ENCODE results near the gene ZNF544. TPM values are rescaled to one million over a fixed set of nuclear protein-coding genes. Genes with fewer than 3 reads are reported as not detected.

The ZNF544 gene
- total and polyA plus RNA-seq, 2 of the 8 experiments (the other 6 are each of a cell fraction or from before 2014, with no cell fraction given): 48.8 to 60.8 TPM

DNA sequence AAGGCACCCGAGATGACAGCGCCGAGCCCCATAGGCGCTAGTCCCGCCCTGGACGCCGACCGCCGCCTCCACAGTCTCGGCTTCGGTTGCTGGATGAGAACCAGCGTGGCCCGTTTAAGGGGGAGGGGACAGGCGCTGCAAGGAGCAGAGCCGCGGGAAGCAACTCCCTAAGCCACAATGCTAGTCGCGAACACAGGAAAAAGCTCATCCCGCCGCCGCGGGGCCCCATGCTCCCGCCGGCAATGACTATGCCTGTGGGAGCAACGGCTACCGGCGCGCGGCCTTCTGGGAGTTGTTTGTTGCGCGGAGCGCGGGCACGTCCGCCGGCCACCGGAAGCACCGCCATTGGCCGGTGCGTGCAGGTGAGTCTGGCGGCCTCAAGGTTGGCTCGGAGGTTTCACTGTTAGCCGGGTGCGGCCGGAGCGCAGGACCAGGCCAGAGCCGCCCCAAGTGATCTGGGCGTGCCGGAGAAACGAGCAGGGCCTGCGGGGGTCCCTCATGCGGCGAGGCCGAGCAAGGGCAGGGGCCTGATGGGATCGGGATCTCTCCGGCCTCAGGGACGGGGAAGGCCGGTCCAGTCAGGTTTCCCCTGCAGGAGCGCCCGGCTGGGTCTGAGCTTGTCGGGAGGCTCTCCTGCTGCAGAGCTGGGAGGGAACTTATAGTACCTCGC, at the start of gene ZNF544 (continued):
- no peak for TF ChIP-seq SIX5 (IDR thresholded peaks at IDR 0.05; ENCODE audit: low read depth, low read length)
- no peak for TF ChIP-seq HDAC6 (IDR thresholded peaks at IDR 0.05; ENCODE audit: low read depth, low read length)
- TF ChIP-seq POU5F1 (IDR thresholded peaks at IDR 0.05; ENCODE audit: low read depth, low read length): no peak
- no peak for TF ChIP-seq FOSL1 (IDR thresholded peaks at IDR 0.05; ENCODE audit: insufficient read depth, low read depth, low read length)
- TF ChIP-seq TBP (IDR thresholded peaks at IDR 0.05; ENCODE audit: low read depth, low read length): peak; percentile 82
- TF ChIP-seq CHD1 (IDR thresholded peaks at IDR 0.05; ENCODE audit: low read depth, low read length): no peak
- no peak for TF ChIP-seq SIN3A (conservative IDR thresholded peaks at IDR 0.05 in 1 of 2, IDR thresholded peaks at IDR 0.05 in 1 of 2; ENCODE audit: low read depth in 1 of 2, low read length in 2 of 2)
- TF ChIP-seq POLR2A (IDR thresholded peaks at IDR 0.05; ENCODE audit: control extremely low read depth in 1 of 2, low read depth in 2 of 2, low read length in 2 of 2): peak; percentile 87 to 90
- no peak for TF ChIP-seq SAP30 (IDR thresholded peaks at IDR 0.05; ENCODE audit: insufficient read depth, insufficient replicate concordance, low read length)
- peak; percentile 87 for TF ChIP-seq TAF1 (IDR thresholded peaks at IDR 0.05; ENCODE audit: low read depth, low read length)
- peak; percentile 35 for TF ChIP-seq BACH1 (IDR thresholded peaks at IDR 0.05; ENCODE audit: low read length)
- no peak for TF ChIP-seq TEAD4 (IDR thresholded peaks at IDR 0.05; ENCODE audit: low read depth, low read length)
- TF ChIP-seq PHF8 (conservative IDR thresholded peaks at IDR 0.05; ENCODE audit: low read depth, low read length): peak; percentile 95
- TF ChIP-seq SP1 (IDR thresholded peaks at IDR 0.05; ENCODE audit: low read depth, low read length): no peak
- no peak for TF ChIP-seq JUN (IDR thresholded peaks at IDR 0.05; ENCODE audit: low read depth, low read length)
- TF ChIP-seq CHD2 (IDR thresholded peaks at IDR 0.05; ENCODE audit: low read length): 0 out of 2 replicates have a peak, but pooled peaks have one; percentile 6
- TF ChIP-seq SIRT6 (IDR thresholded peaks at IDR 0.05; ENCODE audit: low read length): no peak
- no peak for TF ChIP-seq EGR1 (IDR thresholded peaks at IDR 0.05; ENCODE audit: borderline replicate concordance, low read depth, low read length)
- TF ChIP-seq, protein P1, sequence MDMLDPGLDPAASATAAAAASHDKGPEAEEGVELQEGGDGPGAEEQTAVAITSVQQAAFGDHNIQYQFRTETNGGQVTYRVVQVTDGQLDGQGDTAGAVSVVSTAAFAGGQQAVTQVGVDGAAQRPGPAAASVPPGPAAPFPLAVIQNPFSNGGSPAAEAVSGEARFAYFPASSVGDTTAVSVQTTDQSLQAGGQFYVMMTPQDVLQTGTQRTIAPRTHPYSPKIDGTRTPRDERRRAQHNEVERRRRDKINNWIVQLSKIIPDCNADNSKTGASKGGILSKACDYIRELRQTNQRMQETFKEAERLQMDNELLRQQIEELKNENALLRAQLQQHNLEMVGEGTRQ (IDR thresholded peaks at IDR 0.05; ENCODE audit: low read length): no peak
- no peak for TF ChIP-seq RFX5 (IDR thresholded peaks at IDR 0.05; ENCODE audit: borderline replicate concordance, low read depth, low read length)
- TF ChIP-seq RNF2 (IDR thresholded peaks at IDR 0.05; ENCODE audit: borderline replicate concordance, low read depth, low read length, missing control alignments, poor library complexity, severe bottlenecking): no peak
- TF ChIP-seq RBBP5 (IDR thresholded peaks at IDR 0.05; ENCODE audit: borderline replicate concordance, low read depth, low read length): peak; percentile 77
- no peak for TF ChIP-seq RXRA (IDR thresholded peaks at IDR 0.05; ENCODE audit: insufficient read depth, low read depth, low read length)
- no peak for TF ChIP-seq BRCA1 (IDR thresholded peaks at IDR 0.05; ENCODE audit: low read depth, low read length)
- peak; percentile 40 for TF ChIP-seq ASH2L (IDR thresholded peaks at IDR 0.05; ENCODE audit: low read length)

All from H1 (cell line).